Cardiac fibroblast (primary cell): ENCODE data around the gene LORICRIN.

Experiments
- DNase-seq, 2 donors: peaks; one replicate each; pipeline versions ENCODE4 v3.0.0 to v3.0.0-alpha.2; 2010; ENCODE audit warnings: low read depth in 2 of 2
- H3K4me3 ChIP-seq, 2 donors: replicated peaks in 1 of 2; 1 replicate in 1 of 2; 2 replicates in 1 of 2; pipeline ENCODE4 v1.5.1; 2011; ENCODE audit warnings: low read depth in 2 of 2, low read length in 2 of 2, mild to moderate bottlenecking in 2 of 2, moderate library complexity in 1 of 2
- TF ChIP-seq, protein P1 (sequence below): IDR thresholded peaks from one replicate; pipeline ENCODE4 v1.5.1; 2011; ENCODE audit warnings: low read depth, mild to moderate bottlenecking, low read length, inconsistent platforms

LORICRIN gene

DNA sequence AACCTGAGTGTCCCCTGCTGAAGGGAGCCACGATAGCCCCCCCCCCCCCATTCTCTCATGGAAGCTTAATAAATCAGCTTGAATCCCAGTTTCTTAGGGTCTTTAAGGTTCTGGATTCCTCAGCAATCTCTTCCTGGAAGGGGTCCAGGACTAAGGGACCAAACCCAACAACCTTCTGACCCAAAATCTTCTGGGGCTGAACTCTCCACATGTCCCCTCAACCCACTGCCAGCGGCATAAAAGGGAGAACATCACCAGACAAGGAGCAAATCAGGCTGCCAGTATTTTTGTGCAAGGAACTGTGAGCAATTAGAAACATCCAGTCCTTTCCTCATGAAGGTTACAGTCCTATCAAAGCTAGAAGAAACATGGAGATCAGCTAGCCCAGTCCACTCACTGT, 12.7 kb upstream of the LORICRIN start:
- DNase-seq, result no peak
- TF ChIP-seq, protein P1, sequence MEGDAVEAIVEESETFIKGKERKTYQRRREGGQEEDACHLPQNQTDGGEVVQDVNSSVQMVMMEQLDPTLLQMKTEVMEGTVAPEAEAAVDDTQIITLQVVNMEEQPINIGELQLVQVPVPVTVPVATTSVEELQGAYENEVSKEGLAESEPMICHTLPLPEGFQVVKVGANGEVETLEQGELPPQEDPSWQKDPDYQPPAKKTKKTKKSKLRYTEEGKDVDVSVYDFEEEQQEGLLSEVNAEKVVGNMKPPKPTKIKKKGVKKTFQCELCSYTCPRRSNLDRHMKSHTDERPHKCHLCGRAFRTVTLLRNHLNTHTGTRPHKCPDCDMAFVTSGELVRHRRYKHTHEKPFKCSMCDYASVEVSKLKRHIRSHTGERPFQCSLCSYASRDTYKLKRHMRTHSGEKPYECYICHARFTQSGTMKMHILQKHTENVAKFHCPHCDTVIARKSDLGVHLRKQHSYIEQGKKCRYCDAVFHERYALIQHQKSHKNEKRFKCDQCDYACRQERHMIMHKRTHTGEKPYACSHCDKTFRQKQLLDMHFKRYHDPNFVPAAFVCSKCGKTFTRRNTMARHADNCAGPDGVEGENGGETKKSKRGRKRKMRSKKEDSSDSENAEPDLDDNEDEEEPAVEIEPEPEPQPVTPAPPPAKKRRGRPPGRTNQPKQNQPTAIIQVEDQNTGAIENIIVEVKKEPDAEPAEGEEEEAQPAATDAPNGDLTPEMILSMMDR, result no peak
- H3K4me3 ChIP-seq, result no peak overlapping the region

DNA sequence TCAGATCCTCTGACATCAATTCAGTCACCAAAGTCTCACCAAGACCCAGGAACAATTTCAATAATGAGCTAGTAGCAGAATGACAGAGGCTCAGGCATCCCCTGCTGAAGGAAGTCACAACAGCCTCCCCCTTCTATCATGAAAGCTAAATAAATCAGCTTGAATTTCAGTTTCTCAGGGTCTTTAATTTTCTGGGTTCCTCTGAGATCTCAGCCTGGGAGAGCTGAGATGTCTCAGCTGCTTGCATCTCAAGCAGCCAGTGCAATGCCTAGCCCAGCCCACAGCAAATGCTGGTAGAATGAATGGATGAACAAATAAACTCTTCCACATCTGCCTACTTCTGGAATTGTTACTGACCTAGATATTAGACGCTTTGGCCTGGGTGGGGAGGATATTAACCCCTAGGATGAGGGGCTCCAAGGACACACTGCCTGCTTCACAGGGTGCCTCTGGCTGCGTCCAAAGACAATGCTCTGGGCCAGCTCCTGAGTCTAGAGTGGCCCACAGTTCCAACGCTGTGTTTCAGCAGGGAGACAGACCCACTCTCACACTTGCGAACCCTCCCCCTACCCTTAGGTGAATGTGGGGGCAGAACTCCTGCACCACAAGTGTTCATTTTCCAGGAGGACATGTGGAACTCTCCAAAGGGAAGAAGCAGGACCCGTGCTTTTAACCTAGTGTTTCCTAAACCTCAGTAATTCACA, 11.2 kb upstream of the LORICRIN start:
- DNase-seq, result no peak
- H3K4me3 ChIP-seq, result no peak overlapping the region

DNA sequence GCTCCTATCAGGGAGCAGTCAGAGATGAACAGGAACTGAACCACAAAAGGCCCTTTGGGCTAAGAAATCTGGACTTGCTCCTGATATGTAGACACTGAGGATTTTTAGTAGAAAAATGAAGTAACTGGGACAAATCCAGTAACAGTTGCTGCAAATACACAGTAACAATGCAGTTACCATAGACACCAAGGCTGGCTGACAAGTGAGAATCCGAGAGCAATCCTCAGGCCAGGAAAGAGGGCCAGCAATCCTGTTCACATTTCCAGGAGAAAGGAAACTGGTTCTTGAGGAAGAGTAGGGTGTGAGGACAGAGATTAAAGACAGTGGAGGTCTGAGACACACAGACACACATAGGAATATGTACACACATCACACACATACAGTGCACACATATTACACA, 9.3 kb upstream of the LORICRIN start:
- TF ChIP-seq, protein P1, result no peak
- no peak overlapping the region for H3K4me3 ChIP-seq
- DNase-seq, result no peak

More for the DNA sequence above, 11.2 kb upstream of the LORICRIN start:
- TF ChIP-seq, protein P1, result no peak

DNA sequence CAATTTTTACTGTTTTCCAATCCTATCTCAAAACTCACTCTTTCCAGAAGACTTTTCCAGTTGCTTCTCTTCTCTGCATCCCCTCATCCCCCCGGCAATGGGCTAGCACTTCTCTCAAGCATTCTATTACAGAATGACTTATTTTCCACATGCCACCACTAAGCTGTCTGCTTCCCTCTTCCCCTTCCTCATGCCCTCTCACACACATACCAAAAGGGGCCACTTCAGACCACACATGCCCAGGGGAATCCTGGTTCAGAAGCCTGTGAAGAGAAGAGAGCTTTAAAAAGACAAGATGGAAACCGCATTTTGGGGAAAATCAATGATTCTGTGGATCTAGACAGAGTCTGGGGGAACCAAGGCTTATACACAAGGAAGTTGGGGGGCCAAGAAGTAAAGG, 8.4 kb upstream of the LORICRIN start:
- H3K4me3 ChIP-seq, result no peak overlapping the region
- TF ChIP-seq, protein P1, result no peak
- DNase-seq, result no peak

DNA sequence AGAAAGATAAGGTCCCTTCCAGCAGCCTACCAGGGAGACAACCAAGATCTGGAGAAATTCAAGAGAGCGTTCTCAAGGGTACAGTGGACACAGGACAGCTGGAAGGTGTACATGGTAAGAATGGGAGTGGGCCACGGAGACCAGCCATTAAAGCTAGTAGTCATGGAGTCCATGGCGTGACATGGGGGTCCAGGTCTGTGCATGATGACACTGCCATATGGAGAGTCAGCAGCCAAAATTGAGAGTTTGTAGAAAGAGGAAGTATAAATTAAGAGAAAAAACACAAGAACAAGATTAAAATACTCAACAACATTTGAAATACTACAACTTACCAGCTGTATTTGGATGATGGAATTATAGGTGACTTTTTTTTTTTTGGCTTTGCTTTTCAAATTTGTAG, 7.9 kb upstream of the LORICRIN start:
- no peak overlapping the region for H3K4me3 ChIP-seq
- TF ChIP-seq, protein P1, result no peak
- no peak for DNase-seq

DNA sequence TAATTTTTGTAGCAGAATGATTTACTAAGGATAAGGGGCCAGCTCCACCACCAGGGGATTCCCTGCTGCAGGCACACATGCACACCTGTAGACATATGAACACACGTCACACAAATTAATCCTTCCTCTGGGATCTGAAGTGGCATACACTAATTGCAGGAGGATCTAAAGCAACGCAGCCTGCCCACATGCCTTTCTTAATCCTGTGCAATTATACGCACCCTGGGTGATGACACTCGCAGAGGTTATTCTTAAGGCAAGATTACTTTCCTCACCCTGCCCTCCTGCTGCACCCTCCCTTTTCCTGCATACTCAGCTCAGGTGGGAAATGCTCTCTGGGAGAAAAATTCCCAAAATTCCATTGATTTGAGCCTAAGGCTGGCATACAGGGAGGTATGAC, 7.5 kb upstream of the LORICRIN start:
- DNase-seq, result no peak
- TF ChIP-seq, protein P1, result no peak
- H3K4me3 ChIP-seq, result no peak overlapping the region

DNA sequence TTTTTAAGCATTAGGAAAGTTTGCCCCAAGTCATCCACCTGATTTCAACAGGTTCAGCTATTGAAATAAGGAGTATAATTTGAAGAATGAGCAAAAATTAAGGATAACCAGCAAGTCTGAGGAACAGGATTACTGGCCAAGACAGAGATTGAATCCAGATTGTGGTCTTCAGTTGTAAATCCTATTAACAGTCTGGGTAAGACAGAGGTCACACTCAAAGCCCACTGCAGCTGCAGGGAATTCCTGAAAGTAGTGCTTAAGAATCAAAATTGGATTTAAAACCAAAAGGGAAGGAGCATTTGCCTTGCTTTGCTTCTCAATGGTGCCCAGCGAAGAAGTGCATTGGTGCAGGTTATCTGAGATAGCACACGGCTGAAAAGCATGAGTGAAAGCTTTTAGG, 6.4 kb upstream of the LORICRIN start:
- DNase-seq, result no peak
- no peak overlapping the region for H3K4me3 ChIP-seq
- TF ChIP-seq, protein P1, result no peak
